ENCODE data around the gene TNFAIP2.

The TNFAIP2 gene

DNA sequence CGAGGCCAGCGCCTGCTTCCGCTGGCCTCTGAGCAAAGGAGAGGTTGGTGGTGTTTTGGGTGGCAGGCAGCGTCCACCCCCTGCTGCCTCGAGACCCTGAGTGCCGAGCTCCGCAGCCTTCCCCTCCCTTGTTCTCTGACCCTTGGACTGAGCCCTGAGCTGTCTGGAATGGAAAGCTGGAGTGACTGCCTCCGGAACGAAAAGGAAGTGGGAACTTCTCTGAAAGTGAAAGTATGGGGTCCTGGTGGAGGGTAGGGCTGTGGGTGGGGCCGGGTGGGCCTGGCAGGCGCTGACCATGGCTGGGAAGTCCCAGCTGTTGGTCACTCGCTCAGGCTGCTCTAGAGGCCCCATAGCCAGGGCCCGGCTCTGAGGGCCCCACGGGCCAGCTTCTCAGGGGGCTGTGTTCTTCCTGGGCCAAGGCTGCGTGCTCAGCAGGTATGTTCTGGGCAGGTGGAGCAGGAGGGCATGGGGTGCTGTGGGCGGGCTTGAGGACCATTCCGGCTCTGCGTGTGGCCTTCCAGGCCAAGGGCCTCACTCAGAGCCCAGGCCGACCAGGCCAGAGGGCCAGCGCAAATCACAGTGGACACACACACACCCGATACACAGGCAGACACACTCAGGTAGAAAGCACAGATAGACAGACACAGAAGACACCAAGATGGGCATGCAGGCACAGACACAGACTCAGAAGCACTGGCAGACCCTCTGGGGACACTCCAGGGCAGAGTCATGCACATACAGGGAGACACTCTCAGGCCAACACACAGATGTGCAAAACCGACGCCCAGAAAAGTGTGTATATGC is 28.7 kb upstream of the TNFAIP2 start, which contains the start of gene EXOC3L4:
Gene EXOC3L4 (plus strand): TSS at position 320 of the 804 bp plus-strand sequence. CDS start 5,495 bp downstream, outside the sequence.
- no peak for DNase-seq

DNA sequence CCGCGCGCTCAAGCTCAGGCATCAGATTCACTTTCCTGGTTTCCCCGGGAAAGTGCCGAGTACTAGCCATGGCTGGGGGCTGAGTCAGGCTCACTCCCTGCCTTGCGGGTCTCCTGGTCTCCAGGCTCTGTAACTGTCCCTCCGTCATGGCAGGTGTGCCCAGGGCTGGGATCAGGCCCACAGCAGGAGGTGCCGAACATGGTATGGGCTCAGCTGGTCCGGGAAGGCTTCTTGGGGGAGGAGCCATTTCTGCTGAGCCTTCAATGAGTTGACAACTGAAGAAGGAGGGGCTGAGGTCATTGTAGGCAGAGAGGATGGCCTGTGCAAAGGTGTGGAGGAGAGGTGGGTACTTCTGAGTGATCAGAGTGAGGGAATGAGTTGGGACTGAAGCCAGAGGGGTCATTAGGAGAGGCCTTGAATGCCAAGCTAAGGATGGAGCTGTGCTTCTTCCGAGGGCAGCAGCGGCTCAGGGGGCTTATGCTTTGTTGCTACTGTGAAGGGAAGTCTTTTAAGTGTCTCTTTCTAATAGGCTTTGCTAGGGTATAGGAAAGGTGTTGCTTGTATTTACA is 28.0 kb upstream of the TNFAIP2 start:
- no peak for DNase-seq

- DNase-seq = no peak
These were observed 26.9 kb upstream of the TNFAIP2 start for GRCh38 chr14:103096387-103096786.

- DNase-seq = no peak
These were observed 25.8 kb upstream of the TNFAIP2 start for GRCh38 chr14:103097244-103097993.

GRCh38 chr14:103097994-103098957 is 25.0 kb upstream of the TNFAIP2 start:
- no peak for DNase-seq

GRCh38 chr14:103099081-103099732 is 24.1 kb upstream of the TNFAIP2 start:
- DNase-seq = no peak

DNA sequence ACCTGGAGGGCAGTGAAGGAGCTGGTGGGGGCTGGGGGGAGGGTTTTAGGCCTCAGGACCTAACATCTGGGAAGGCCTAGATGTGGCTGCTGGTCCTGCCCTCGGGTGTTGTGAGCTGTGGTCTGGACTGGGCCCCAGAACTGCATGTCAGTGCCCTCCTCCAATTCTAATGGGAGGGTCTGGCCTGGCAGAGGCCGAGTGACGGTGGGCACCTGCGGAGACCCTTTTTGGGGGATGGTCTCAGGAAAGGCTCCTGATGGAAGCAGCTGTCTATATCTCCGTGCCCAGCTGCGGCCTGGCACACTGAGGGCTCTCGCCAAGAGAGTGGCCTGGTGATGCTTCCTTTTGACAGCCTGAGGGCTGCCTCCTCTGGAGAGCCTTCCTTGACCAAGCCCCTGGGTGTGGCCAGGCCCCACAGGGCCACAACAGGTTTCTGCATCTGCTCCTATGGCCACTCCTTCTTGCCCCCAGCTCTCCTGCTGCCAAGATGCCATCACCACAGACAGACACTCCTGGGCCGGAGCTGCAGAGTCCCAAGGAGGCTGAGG is 23.5 kb upstream of the TNFAIP2 start:
- DNase-seq = no peak

DNA sequence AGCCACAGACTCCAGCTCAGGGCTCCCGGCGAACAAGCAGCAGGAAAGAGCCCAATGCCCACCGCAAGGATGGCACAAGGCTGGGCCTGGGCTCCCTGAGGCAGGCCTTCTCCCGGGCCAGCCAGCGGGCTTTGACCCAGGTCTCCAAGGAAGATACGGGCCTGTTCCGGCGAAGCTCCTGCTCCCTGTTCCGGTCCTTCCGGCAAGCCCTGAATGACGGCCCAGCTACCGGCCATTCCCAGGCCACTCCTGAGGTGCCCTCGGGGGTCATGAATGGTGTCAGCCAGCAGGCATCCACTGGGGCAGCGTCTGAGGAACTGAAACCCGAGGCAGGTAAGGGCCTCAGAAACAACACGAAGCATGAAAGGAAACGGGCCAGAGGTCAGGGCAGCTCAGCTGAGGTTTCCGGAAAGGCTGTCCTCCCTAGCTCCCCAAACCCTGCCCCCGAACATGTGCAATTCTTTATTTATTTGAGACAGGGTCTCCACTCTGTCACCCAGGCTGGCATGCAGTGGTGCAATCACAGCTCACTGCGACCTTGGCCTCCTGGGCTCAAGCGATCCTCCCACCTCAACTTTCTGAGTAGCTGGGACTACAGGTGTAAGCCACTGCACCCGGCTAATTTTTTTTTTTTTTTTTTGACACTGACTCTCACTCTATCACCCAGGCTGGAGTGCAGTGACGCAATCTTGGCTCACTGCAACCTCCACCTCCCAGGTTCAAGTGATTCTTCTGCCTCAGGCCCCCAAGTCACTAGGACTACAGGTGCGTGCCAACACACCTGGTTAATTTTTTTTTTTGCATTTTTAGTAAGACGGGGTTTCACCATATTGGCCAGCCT is 22.8 kb upstream of the TNFAIP2 start:
- no peak for DNase-seq

DNA sequence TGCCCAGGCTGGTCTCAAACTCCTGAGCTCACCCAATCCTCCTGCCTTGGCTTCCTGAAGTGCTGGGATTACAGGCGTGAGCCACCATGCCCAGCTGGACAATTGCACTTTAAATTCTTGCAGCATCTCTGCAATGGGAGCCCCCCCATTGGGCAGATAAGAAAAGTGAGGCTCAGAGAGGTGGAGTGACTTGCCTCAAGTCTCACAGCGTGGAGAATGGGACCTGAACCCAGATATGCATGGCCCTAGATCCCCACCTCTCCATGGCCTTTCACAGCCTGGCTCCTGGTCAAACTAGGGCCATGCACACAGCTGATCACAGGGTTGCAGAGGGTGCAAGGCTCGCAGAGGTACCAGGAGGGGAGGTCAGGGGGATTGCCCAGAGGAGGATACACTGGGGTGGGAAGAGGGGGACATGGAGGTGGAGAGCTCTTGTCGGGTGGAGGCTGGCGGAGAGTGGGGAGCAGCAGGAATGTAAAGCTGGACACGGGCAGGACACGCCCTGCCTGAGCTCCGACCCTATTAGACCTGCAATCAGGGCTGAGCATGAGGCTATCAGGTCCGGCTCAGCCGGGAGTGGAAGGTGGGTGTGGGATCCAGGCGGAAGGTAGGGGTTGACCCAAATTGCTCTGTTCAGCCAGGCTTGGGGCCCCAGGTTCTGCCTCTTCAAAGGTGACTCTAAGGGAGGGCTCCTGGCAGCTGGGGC is 21.9 kb upstream of the TNFAIP2 start:
- no peak for DNase-seq

GRCh38 chr14:103101963-103102688 is 21.1 kb upstream of the TNFAIP2 start:
- no peak for DNase-seq

- DNase-seq = no peak
These were observed 20.5 kb upstream of the TNFAIP2 start for GRCh38 chr14:103102689-103103260.

- no peak for DNase-seq
These were observed 19.5 kb upstream of the TNFAIP2 start for GRCh38 chr14:103103461-103104388.

DNA sequence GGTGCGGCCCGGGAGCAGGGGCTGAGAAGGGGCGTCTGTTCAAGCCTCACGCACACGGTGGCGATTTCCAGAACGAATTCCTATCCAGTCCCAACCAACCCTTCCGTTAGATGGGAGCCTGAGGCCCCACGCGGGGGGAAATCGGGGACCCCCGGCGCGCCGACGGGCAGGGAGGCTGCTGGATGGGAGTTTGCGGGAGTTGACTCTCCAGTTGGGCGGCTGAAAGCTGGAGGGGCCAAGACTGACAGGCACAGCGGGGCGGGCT is 18.9 kb upstream of the TNFAIP2 start:
- no peak for DNase-seq

DNA sequence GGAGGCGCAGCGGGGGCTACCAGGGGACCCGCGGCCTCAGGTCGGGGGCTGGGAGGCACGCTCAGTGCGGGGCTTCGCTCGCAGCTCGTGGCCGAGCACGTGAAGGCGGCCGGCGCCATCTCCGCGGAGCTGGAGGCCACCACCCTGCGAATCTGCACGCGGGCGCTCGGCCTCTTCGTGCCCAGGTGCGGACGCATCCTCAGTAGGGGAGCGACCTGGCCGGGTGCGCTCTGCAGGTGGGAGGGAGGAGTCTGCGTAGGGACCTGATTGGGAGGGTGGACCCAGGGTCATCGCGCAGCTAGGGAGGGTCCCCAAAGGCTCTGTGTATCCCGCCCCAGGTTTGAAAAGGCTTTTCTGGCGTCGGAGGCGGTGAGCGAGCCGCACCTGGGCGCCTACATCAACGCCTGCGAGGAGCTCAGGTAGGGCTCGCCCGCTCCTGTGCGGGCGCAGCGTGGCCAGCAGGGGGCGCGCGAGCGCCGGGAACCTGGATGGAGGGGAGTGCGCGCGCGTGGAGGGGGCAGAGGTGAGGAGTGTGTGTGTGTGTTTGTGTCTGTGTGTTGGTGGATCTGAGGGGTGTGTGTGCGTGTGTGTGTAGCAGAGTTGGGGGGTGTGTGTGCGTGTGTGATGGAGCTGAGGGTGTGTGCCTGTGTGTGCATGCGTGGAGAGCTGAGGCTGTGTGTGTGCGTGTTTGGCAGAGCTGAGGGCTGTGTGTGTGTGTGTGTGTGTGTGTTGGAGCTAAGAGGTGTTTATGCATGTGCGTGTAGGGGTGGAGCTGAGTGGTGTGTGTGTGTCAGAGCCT is 18.4 kb upstream of the TNFAIP2 start:
- peak; percentile 72 for DNase-seq

DNA sequence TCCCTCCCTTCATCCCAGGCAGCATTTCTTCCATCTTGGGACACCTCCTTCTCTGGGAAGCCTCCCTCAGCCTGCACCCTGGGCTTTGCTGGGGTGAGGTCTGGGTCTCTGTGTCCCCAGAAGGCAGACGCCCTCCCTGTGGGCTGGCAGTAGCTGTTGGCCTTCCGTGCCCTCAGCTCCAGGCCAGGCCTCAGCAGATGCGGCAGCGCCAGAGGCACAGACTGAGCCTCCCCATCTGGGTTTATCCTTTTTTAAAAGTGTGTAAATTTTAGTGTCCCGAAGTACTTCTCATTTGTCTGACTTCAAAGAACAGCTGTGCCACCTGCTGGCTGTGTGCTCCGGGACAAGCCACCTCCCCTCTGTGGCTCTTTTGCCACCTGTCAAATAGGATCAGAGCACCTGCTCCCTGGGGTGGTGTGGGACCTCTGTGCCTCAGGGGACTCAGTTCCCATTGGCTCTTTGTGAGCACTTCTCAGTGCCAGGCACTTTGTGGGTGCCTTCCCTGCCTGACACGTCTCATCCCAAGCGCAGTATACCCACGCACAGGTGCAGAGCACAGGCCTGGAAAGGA is 17.6 kb upstream of the TNFAIP2 start:
- no peak for DNase-seq

- no peak for DNase-seq
These were observed 15.8 kb upstream of the TNFAIP2 start for GRCh38 chr14:103107455-103107854.

Measured in T-helper 9 cell (primary cell).